BJ (cell line): ENCODE results near the gene COPS4. TPM values are rescaled to one million over a fixed set of nuclear protein-coding genes. Genes with fewer than 3 reads are reported as not detected.
"Not testable (repeated sequence)": the region's sequence is repeated elsewhere in the genome, so short reads cannot be mapped to it uniquely, and the experiment has no call there.

Experiments
- CTCF ChIA-PET: fragments of 350-600 bp; formaldehyde crosslinking; extraction: SDS; loops from one replicate; lab custom pipeline; 2021; ENCODE audit warnings: antibody characterized with exemption, inconsistent platforms; lab: Yijun Ruan, JAX
- POLR2A ChIA-PET: fragments of 300-600 bp; sonication (Branson Sonifier 250); formaldehyde crosslinking; extraction: SDS; loops from one replicate; lab custom pipeline; 2021; ENCODE audit warnings: antibody characterized with exemption; lab: Charles Lee
- DNase-seq: peaks from one replicate; pipeline ENCODE4 v3.0.0-alpha.2; 2011; ENCODE audit warnings: low read depth
- H3K27me3 ChIP-seq: 2 replicates; pipeline ENCODE4 v1.6.0; 2011; ENCODE audit warnings: low read length; ENCODE audit not compliant: control insufficient read depth, insufficient read depth
- H3K36me3 ChIP-seq: 2 replicates; pipeline ENCODE4 v1.5.1; 2011; ENCODE audit warnings: low read length; ENCODE audit not compliant: control insufficient read depth, insufficient read depth
- H3K4me3 ChIP-seq: 2 replicates; pipeline ENCODE4 v1.5.1; 2011; ENCODE audit warnings: low read depth, mild to moderate bottlenecking, control low read depth, low read length
- polyA plus RNA-seq: library from polyadenylated mRNA; depleted of rRNA; stranded (reverse); fragments of >200 nt; gene quantifications from 2 replicates; pipeline ENCODE4 v1.2.3, GENCODE V29; 2011
- TF ChIP-seq, protein P1 (sequence below): IDR thresholded peaks from 2 replicates; pipeline ENCODE4 v1.5.1; 2011; ENCODE audit warnings: low read depth, mild to moderate bottlenecking, control low read depth, inconsistent platforms, low read length, moderate library complexity; ENCODE audit not compliant: insufficient read depth

COPS4 gene
- polyA plus RNA-seq, 1 experiment, result 70.2 TPM

DNA sequence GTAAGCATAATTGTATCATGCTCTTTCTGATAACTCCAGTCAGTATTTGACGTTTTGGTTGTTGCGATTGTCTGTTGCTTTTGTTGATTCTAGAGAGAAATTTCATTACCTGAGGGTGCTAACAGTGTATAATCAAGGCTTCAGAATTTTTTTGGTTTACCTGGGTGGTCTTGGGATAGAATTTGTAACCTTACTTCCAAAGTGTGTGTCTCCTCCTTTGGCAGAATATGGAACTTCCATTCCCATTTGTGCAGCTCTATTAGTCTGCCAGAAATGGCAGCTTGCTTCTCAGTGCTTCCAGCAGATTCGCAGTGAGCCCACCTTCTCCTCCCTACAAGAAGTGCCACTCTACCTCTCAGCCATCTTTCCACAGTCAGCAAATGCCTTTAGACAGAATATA lies 5.3 kb downstream of the COPS4 start:
- H3K27me3 ChIP-seq, result no peaks in the 10 kb centered on the region
- CTCF ChIA-PET, result interaction anchor here (0.6 to 1.3 kb wide), 2 partner anchors 220 to 284 kb away, joined by 4 read pairs; no protein-coding TSS in a partner anchor
- TF ChIP-seq, protein P1, sequence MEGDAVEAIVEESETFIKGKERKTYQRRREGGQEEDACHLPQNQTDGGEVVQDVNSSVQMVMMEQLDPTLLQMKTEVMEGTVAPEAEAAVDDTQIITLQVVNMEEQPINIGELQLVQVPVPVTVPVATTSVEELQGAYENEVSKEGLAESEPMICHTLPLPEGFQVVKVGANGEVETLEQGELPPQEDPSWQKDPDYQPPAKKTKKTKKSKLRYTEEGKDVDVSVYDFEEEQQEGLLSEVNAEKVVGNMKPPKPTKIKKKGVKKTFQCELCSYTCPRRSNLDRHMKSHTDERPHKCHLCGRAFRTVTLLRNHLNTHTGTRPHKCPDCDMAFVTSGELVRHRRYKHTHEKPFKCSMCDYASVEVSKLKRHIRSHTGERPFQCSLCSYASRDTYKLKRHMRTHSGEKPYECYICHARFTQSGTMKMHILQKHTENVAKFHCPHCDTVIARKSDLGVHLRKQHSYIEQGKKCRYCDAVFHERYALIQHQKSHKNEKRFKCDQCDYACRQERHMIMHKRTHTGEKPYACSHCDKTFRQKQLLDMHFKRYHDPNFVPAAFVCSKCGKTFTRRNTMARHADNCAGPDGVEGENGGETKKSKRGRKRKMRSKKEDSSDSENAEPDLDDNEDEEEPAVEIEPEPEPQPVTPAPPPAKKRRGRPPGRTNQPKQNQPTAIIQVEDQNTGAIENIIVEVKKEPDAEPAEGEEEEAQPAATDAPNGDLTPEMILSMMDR, result 0 out of 2 replicates have a peak, but pooled peaks have one; percentile 14

DNA sequence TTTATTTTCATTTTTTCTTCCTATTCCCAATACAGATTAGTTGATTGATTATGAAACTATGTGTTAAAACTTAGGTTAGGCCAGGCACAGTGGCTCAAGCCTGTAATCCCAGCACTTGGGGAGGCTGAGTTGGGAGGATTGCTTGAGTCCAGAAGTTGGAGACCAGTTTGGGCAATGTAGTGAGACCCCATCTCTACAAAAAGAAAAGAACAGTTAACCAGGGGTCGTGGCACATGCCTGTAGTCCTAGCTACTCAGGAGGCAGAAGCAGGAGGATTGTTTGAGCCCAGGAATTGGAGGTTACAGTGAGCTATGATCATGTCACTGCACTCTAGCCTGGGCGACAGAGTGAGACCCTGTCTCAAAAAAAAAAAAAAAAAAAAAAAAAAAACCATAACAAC lies 8.2 kb downstream of the COPS4 start:
- H3K4me3 ChIP-seq, DNase-seq, H3K27me3 ChIP-seq, H3K36me3 ChIP-seq, POLR2A ChIA-PET, CTCF ChIA-PET: not testable (repeated sequence)

More for the DNA sequence above, 5.3 kb downstream of the COPS4 start:
- no peaks in the 10 kb centered on the region for H3K36me3 ChIP-seq
- POLR2A ChIA-PET, result interaction anchor here (0.8 kb wide), 1 partner anchor 241 kb away, joined by 8 read pairs; no protein-coding TSS in a partner anchor
- no peak overlapping the region for H3K4me3 ChIP-seq
- no peak for DNase-seq

DNA sequence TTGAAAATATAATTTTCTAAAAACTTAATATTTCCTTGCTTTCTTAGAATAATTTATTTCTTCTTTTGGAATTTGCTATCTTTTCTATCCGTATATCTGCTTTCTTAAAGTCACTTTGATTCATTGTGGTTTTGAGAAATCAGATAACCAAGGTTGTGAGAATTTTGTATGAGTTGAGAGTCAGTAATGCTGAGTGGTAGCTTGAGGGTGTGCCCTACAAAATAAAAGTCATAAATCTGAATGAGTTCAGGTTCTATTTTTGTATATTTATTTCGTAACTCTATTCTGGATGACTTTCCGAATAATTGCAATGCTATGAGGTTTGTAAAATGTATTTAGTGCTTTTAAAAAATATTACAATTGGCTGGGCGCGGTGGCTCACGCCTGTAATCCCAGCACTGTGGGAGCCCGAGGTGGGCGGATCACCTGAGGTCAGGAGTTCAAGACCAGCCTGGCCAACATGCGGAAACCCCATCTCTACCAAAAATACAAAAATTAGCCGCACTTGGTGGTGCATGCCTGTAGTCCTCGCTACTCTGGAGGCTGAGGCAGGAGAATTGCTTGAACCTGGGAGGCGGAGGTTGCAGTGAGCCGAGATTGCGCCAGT lies 8.9 kb downstream of the COPS4 start:
- POLR2A ChIA-PET, result no interaction called here

DNA sequence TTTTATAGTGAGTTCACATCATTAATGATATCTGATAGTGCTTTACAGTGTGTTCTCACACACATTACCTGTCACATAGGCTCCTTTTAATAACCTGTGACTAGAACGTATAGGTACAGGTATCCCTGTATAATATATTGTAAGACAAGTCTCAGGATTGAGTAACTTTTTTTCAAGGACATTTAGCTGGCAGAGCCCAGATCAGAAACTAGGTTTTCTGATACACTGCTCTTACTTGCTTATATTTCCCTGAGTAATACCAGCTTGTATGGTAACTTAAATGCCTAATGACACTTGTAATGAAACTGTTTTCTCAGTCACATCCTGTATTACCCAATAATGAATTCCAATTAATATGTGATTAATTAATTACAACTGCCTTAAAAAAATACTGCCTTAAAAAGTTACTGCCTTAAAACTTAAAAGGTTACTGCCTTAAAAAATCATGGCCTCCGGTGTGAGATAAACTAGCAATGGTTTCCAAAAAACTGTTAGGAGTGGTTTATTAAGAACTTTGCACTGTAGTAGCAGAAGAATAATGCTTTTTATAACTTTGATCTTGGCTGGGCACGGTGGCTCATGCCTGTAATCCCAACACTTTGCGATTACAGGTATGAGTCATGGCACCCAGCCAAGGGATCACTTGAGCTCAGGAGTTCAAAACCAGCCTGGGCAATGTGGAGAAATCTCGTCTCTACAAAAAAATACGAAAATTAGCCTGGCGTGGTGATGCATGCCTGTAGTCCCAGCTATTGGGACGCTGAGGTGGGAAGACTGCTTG lies 11.9 kb downstream of the COPS4 start:
- DNase-seq, result no peak
- peaks cover 5% of the 10 kb centered on the region for H3K36me3 ChIP-seq
- TF ChIP-seq, protein P1, result no peak
- CTCF ChIA-PET, result interaction anchor here (2.3 kb wide), 1 partner anchor 235 kb away, joined by 8 read pairs; no protein-coding TSS in a partner anchor
- H3K4me3 ChIP-seq, result no peak overlapping the region
- POLR2A ChIA-PET, result interaction anchor here (0.6 kb wide), 1 partner anchor 30 kb away, joined by 10 read pairs; no protein-coding TSS in a partner anchor
- H3K27me3 ChIP-seq, result no peaks in the 10 kb centered on the region

More for the DNA sequence above, 8.9 kb downstream of the COPS4 start:
- Histone ChIP-seq H3K4me3 (no peak overlapping the region), H3K27me3 (no peaks in the 10 kb centered on the region), H3K36me3 (no peaks in the 10 kb centered on the region)
- DNase-seq, result peak; percentile 80
- TF ChIP-seq, protein P1, result no peak
- CTCF ChIA-PET, result no interaction called here

DNA sequence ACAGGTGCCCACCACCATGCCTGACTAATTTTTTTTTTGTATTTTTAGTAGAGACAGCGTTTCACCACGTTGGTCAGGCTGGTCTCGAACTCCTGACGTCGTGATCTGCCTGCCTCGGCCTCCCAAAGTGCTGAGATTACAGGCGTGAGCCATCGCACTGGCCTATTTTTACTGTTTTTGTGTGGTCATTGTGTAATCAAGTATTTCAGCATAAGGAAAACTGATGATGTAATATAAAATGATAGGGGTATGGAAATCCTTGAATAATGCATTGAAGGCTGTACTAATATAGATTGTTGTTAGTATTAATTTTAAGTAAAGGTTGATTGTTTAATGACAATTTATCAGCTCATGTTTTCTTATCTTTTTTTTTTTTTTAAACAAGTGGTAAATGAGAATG lies 13.8 kb downstream of the COPS4 start:
- H3K36me3 ChIP-seq, H3K27me3 ChIP-seq, H3K4me3 ChIP-seq, POLR2A ChIA-PET, DNase-seq: not testable (repeated sequence)
- CTCF ChIA-PET, result interaction anchor here (0.8 to 2.3 kb wide), 2 partner anchors 14 to 233 kb away, joined by 3 to 8 read pairs; partner anchors contain the start of gene COPS4

DNA sequence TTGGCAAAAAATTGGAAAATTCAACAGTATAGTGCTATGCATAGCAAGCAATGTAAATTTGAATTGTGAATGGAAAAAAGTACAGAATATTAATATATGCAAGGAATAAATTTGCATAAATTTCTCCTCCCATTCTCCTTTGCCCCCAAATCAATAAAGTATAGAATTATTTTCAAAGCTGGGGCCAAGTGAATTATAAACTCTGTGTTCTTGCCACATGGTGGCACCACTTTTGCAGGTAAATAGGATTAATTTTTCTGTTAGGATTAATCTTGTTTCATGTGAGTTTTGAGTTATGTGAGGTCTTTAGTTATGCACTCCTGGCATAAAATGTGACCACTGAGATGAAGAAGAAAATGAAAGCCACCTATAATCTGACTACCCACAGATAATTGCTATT lies 19.9 kb downstream of the COPS4 start:
- no peak overlapping the region for H3K4me3 ChIP-seq
- ChIA-PET CTCF (interaction anchor here (0.6 to 6.0 kb wide), 11 partner anchors 9 to 227 kb away, joined by 3 to 29 read pairs (median 4); partner anchors contain the start of genes COPS4 and COQ2), POLR2A (no interaction called here)
- H3K36me3 ChIP-seq, result peaks cover 10% of the 10 kb centered on the region
- TF ChIP-seq, protein P1, result peak; percentile 40
- no peak for DNase-seq
- no peaks in the 10 kb centered on the region for H3K27me3 ChIP-seq
